K562 (cell line): ENCODE data around the gene PSG2. TPM values are rescaled to one million over a fixed set of nuclear protein-coding genes. Genes with fewer than 3 reads are reported as not detected.
"Not testable (repeated sequence)": the region's sequence is repeated elsewhere in the genome, so short reads cannot be mapped to it uniquely, and the experiment has no call there.

Experiments used
- ATAC-seq: fragments of 200-7000 bp; cut with Tn5 transposase; 3 replicates; pipeline ENCODE4 v1.9.1; 2020; ENCODE audit warnings: moderate library complexity
- BruUV-seq: library from RNA; stranded (reverse); fragments of 400-500 nt; replicated peaks from 2 replicates; lab custom pipeline; 2021; lab: Mats Ljungman, UMichigan
- CTCF ChIA-PET: fragments of 300-600 bp; formaldehyde crosslinking; extraction: SDS; loops from one replicate; lab custom pipeline; 2021; ENCODE audit warnings: low intra/inter-chr PET ratio; lab: Yijun Ruan, JAX
- POLR2A ChIA-PET: fragments of 300-600, 350-650 bp; sonication (Branson Sonifier 250); formaldehyde crosslinking; extraction: SDS; loops from one replicate; lab custom pipeline; 2021; ENCODE audit warnings: antibody characterized with exemption, inconsistent platforms; lab: Yijun Ruan, JAX
- DNase-seq, 4 experiments: peaks; one replicate each; pipeline versions ENCODE4 v3.0.0 to v3.0.0-alpha.2; 2011 to 2018; ENCODE audit warnings: low spot score in 3 of 4, mixed read lengths in 3 of 4; ENCODE audit errors: extremely low read depth in 1 of 4
- FAIRE-seq: peaks from 2 replicates; lab custom pipeline; 2011; peaks lifted over from hg19 to GRCh38; lab: Jason Lieb, UNC
- H2AFZ ChIP-seq: 2 replicates; pipeline ENCODE4 v1.6.0; 2011; ENCODE audit warnings: low read depth, low read length, control low read depth, inconsistent platforms
- H3K27ac ChIP-seq: fragments of 200-600 bp; 3 replicates; pipeline ENCODE4 v1.8.0; 2011; ENCODE audit warnings: low read depth, mild to moderate bottlenecking, control low read depth, inconsistent platforms, low read length, moderate library complexity, mixed read lengths; ENCODE audit errors: extremely low read depth
- H3K27me3 ChIP-seq, 2 experiments: fragments of 300-600 bp in 1 of 2; 2 replicates in 1 of 2; 3 replicates in 1 of 2; pipeline versions ENCODE4 v1.6.0 to v1.8.0; 2011; ENCODE audit warnings: inconsistent platforms in 2 of 2, low read length in 2 of 2, mild to moderate bottlenecking in 1 of 2, mixed read lengths in 1 of 2, moderate library complexity in 1 of 2; ENCODE audit not compliant: control insufficient read depth in 2 of 2, insufficient read depth in 2 of 2
- H3K36me3 ChIP-seq: fragments of 300-600 bp; 3 replicates; pipeline ENCODE4 v1.8.0; 2011; ENCODE audit warnings: mild to moderate bottlenecking, low read length, inconsistent platforms; ENCODE audit not compliant: control insufficient read depth, insufficient read depth
- H3K4me1 ChIP-seq, 2 experiments: fragments of 200-600 bp in 1 of 2; replicated peaks in 1 of 2; 2 replicates in 1 of 2; 3 replicates in 1 of 2; pipeline versions ENCODE4 v1.5.1 to v1.8.0; 2011; ENCODE audit warnings: inconsistent platforms in 2 of 2, low read length in 2 of 2, mild to moderate bottlenecking in 1 of 2, mixed read lengths in 1 of 2, moderate library complexity in 1 of 2; ENCODE audit not compliant: control insufficient read depth in 2 of 2, insufficient read depth in 2 of 2
- H3K4me2 ChIP-seq: 2 replicates; pipeline ENCODE4 v1.6.1; 2011; ENCODE audit warnings: low read length, control low read depth, inconsistent platforms, mixed read lengths; ENCODE audit not compliant: insufficient read depth
- H3K4me3 ChIP-seq: fragments of 200-600 bp; sonication (generic), shearing (Covaris generic); 2 replicates; pipeline ENCODE4 v1.5.1; 2016; ENCODE audit warnings: control low read depth, inconsistent platforms
- H3K79me2 ChIP-seq: fragments of 200-600 bp; 3 replicates; pipeline ENCODE4 v1.8.0; 2011; ENCODE audit warnings: low read length, inconsistent platforms; ENCODE audit not compliant: control insufficient read depth, insufficient read depth
- H3K9ac ChIP-seq, 2 experiments: 2 replicates each; pipeline versions ENCODE4 v1.6.0 to v1.6.1; 2011; ENCODE audit warnings: low read depth in 2 of 2, low read length in 2 of 2, control low read depth in 1 of 2, inconsistent platforms in 1 of 2, mild to moderate bottlenecking in 1 of 2, mixed read lengths in 1 of 2; ENCODE audit not compliant: insufficient read depth in 1 of 2
- H3K9me1 ChIP-seq: one replicate; pipeline ENCODE4 v1.6.0; 2011; ENCODE audit warnings: inconsistent platforms, mild to moderate bottlenecking, low read length, moderate library complexity; ENCODE audit not compliant: control insufficient read depth, insufficient read depth
- H3K9me3 ChIP-seq: replicated peaks from 2 replicates; pipeline ENCODE4 v1.5.1; 2011; ENCODE audit warnings: low read depth, low read length, inconsistent platforms; ENCODE audit not compliant: control insufficient read depth, insufficient read depth
- H4K20me1 ChIP-seq: replicated peaks from 2 replicates; pipeline ENCODE4 v1.6.1; 2011; ENCODE audit warnings: low read length, inconsistent platforms, mixed read lengths; ENCODE audit not compliant: control insufficient read depth, insufficient read depth
- WGBS: fragments of 100-300 bp; shearing (Covaris generic); methylation state at CpG from one replicate; pipeline ENCODE4 v1.1.6; 2016; ENCODE audit warnings: low coverage, mixed read lengths; ENCODE audit not compliant: insufficient coverage; ENCODE audit errors: missing lambda C conversion rate; 5-methylcytosine and 5-hydroxymethylcytosine counted together
- in situ Hi-C: fragments of 300-500 bp; cut with MboI; formaldehyde crosslinking; loops from 4 replicates; pipeline ENCODE4 v1.15.0; 2018; ENCODE audit warnings: inconsistent platforms, mixed read lengths
- intact Hi-C: fragments of 100-400 bp; cut with micrococcal nuclease; formaldehyde crosslinking; loops from 2 replicates; pipeline ENCODE4 v1.14.2; 2022
- polyA plus RNA-seq, 8 experiments: library from polyadenylated mRNA; depleted of rRNA in 4 of 8; stranded (reverse) in 5 of 8; unstranded in 3 of 8; fragments of >200 nt; fragmentation: Nextera tagmentation in 2 of 8; fragmentation: Illumina TruSeq in 1 of 8; extraction: Ambion mirVana in 2 of 8; extraction: Trizol in 1 of 8; gene quantifications; 2 replicates each; pipeline versions ENCODE4 v1.2.1 to v1.2.3, GENCODE V29; 2011 to 2014; ENCODE audit warnings: inconsistent platforms in 1 of 8, missing spikeins in 1 of 8
- total RNA-seq, 7 experiments: library from RNA; depleted of rRNA in 6 of 7; stranded (reverse); fragments of >200 nt in 6 of 7; fragmentation: Illumina TruSeq in 2 of 7; extraction: Trizol in 2 of 7; gene quantifications; 2 replicates each; pipeline versions ENCODE4 v1.2.1 to v1.2.3, GENCODE V29; 2011 to 2021; ENCODE audit warnings: low replicate concordance in 1 of 7

The PSG2 gene
- total and polyA plus RNA-seq, 9 of the 15 experiments (the other 6 are each of a cell fraction or from before 2014, with no cell fraction given): not detected

DNA sequence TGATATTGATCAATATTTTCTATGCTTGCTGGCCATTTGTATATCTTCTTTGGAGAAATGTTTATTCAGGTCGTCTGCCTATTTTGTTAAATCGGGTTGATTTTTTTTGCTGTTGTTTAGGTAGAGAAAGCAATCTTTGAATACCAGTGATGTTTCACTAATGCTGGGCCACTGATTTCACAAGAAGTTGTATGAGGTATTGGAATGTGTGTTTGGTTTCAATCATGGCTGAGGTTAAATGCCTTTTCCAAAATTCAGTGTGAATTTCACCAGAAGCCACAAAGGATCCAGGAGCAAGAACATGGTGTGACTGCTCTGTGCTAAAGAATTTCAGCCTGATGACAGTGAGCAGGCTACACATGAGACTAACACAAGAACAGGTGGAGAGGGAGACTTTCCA is 32.1 kb upstream of the PSG2 start:
- H3K4me1 ChIP-seq, POLR2A ChIA-PET, CTCF ChIA-PET, H3K36me3 ChIP-seq, in situ Hi-C loops, intact Hi-C loops, H3K27ac ChIP-seq, H3K9ac ChIP-seq, H3K4me2 ChIP-seq, H3K27me3 ChIP-seq, H3K4me3 ChIP-seq, H3K9me3 ChIP-seq, ATAC-seq, H2AFZ ChIP-seq, H3K79me2 ChIP-seq, BruUV-seq, H3K9me1 ChIP-seq, H4K20me1 ChIP-seq, FAIRE-seq, DNase-seq: not testable (repeated sequence)
- WGBS: 0% methylated on average over 2 of the region's 2 CpGs

DNA sequence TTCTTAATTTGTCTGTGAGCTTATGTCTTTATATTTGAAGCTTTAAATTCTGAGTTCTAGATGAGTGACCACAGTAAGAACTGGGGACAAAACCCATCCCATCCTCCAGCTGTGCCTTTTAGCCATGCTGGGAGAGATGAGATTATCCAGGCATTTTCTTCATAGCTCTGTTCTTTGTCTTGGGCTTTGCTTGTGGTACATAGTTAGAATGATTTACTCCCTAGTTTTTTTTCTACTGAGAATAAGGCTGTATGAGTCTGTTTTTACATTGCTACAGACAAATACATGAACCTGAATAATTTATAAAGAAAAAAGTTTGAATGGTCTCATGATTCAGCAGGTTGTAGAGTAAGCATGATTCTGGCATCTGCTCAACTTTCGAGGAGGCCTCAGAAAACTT is 24.9 kb upstream of the PSG2 start:
- ATAC-seq, H2AFZ ChIP-seq, H3K9me3 ChIP-seq, BruUV-seq, H3K79me2 ChIP-seq, intact Hi-C loops, H3K27me3 ChIP-seq, H3K4me2 ChIP-seq, H3K36me3 ChIP-seq, H3K4me3 ChIP-seq, H3K9me1 ChIP-seq, FAIRE-seq, CTCF ChIA-PET, POLR2A ChIA-PET, H3K4me1 ChIP-seq, H3K27ac ChIP-seq, H3K9ac ChIP-seq, DNase-seq, in situ Hi-C loops, H4K20me1 ChIP-seq: not testable (repeated sequence)
- WGBS: 0% methylated on average over 1 of the region's 1 CpG
